HL-60 (cell line): ENCODE measurements around the gene CACNA1D.

ENCODE experiments used
- DNase-seq, 2 experiments: peaks; one replicate each; pipeline ENCODE4 v3.0.0-alpha.2; 2010 to 2020; ENCODE audit warnings: low read depth in 1 of 2, low spot score in 1 of 2
- H3K27ac ChIP-seq: fragments of 250-450 bp; sonication (Bioruptor Pico); replicated peaks from 2 replicates; pipeline ENCODE4 v1.5.1; 2020; ENCODE audit warnings: mild to moderate bottlenecking, moderate library complexity
- H3K27me3 ChIP-seq: fragments of 250-450 bp; sonication (Bioruptor Pico); 2 replicates; pipeline ENCODE4 v1.5.1; 2021; ENCODE audit warnings: mild to moderate bottlenecking, moderate library complexity; ENCODE audit not compliant: insufficient read depth, poor library complexity, severe bottlenecking
- H3K4me3 ChIP-seq: replicated peaks from 2 replicates; pipeline ENCODE4 v1.5.1; 2011; ENCODE audit warnings: mild to moderate bottlenecking, control low read depth, low read length; ENCODE audit not compliant: insufficient read depth
- CTCF ChIP-seq: IDR thresholded peaks from one replicate; pipeline ENCODE4 v1.5.1; 2011; ENCODE audit warnings: low read length, control low read depth, inconsistent platforms; ENCODE audit not compliant: insufficient read depth
- GABPA ChIP-seq: IDR thresholded peaks from 2 replicates; pipeline ENCODE4 v1.6.1; 2012; ENCODE audit warnings: low read depth
- POLR2AphosphoS5 ChIP-seq: IDR thresholded peaks from 2 replicates; pipeline ENCODE4 v1.6.1; 2012; ENCODE audit warnings: low read depth
- REST ChIP-seq: IDR thresholded peaks from 2 replicates; pipeline ENCODE4 v1.6.1; 2012; ENCODE audit warnings: low read depth; ENCODE audit not compliant: insufficient replicate concordance
- SPI1 ChIP-seq: IDR thresholded peaks from 2 replicates; pipeline ENCODE4 v1.6.1; 2012; ENCODE audit warnings: low read depth, mild to moderate bottlenecking, borderline replicate concordance

The CACNA1D gene

GRCh38 chr3:53858096-53858741, 363.8 kb downstream of the CACNA1D start:
- TF ChIP-seq GABPA, result no peak
- no peak for TF ChIP-seq CTCF
- no peak for TF ChIP-seq REST
- TF ChIP-seq POLR2AphosphoS5, result no peak
- TF ChIP-seq SPI1, result no peak

GRCh38 chr3:53859178-53859577, 364.8 kb downstream of the CACNA1D start:
- no peak for TF ChIP-seq GABPA
- Histone ChIP-seq H3K27ac (no peak overlapping the region), H3K27me3 (no peaks in the 10 kb centered on the region), H3K4me3 (no peak overlapping the region)
- DNase-seq, result no peak

More at GRCh38 chr3:53858096-53858741, 363.8 kb downstream of the CACNA1D start:
- Histone ChIP-seq H3K4me3 (no peak overlapping the region), H3K27ac (no peak overlapping the region), H3K27me3 (no peaks in the 10 kb centered on the region)
- DNase-seq, result no peak

GRCh38 chr3:53860196-53860595, 365.8 kb downstream of the CACNA1D start:
- TF ChIP-seq REST, result no peak
- TF ChIP-seq SPI1, result no peak
- no peak for TF ChIP-seq CTCF
- no peak for TF ChIP-seq POLR2AphosphoS5
- TF ChIP-seq GABPA, result no peak
- DNase-seq, result no peak
- Histone ChIP-seq H3K4me3 (no peak overlapping the region), H3K27me3 (no peaks in the 10 kb centered on the region), H3K27ac (no peak overlapping the region)

- TF ChIP-seq GABPA (no peak), POLR2AphosphoS5 (no peak), CTCF (no peak), SPI1 (no peak), REST (no peak)
- no peak overlapping the region for H3K27ac ChIP-seq
- DNase-seq, result no peak
- H3K4me3 ChIP-seq, result no peak overlapping the region
- no peaks in the 10 kb centered on the region for H3K27me3 ChIP-seq
Measured at GRCh38 chr3:53862241-53862640, 367.8 kb downstream of the CACNA1D start.
